Measurements from ENCODE around the gene SERPINE3. TPM values are rescaled to one million over a fixed set of nuclear protein-coding genes. Genes with fewer than 3 reads are reported as not detected.

The SERPINE3 gene
- polyA plus RNA-seq, 3 donors: not detected

- Histone ChIP-seq H3K9ac (ENCODE audit: insufficient read depth, low read length, poor library complexity, severe bottlenecking) (no peak overlapping the region), H2AFZ (ENCODE audit: insufficient read depth, low read depth, low read length, poor library complexity, severe bottlenecking) (no peak overlapping the region), H3K4me1 (ENCODE audit: control insufficient read depth in 1 of 2, insufficient read depth in 2 of 2, low read length in 2 of 2) (no peaks in the 10 kb centered on the region), H3K79me2 (ENCODE audit: insufficient read depth, low read length) (no peaks in the 10 kb centered on the region), H3K4me2 (replicated peaks; ENCODE audit: extremely low read depth, low read length, poor library complexity, severe bottlenecking) (no peak overlapping the region), H3K4me3 (replicated peaks in 1 of 3; ENCODE audit: low read depth in 2 of 3, low read length in 3 of 3) (no peak overlapping the region), H3K36me3 (replicated peaks in 1 of 2; ENCODE audit: control insufficient read depth in 1 of 2, insufficient read depth in 2 of 2, low read length in 2 of 2) (peaks cover 76 to 95% of the 10 kb centered on the region in 2 donors), H3K27ac (ENCODE audit: low read depth in 1 of 2, low read length in 2 of 2) (no peak overlapping the region), H3K27me3 (ENCODE audit: control insufficient read depth in 2 of 2, insufficient read depth in 2 of 2, low read length in 2 of 2) (no peaks in the 10 kb centered on the region), H3K9me3 (replicated peaks in 1 of 2; ENCODE audit: control insufficient read depth in 1 of 2, insufficient read depth in 1 of 2, low read length in 2 of 2) (no peaks in the 10 kb centered on the region), H4K20me1 (ENCODE audit: insufficient read depth, low read length) (peaks cover 6% of the 10 kb centered on the region)
- no peak for TF ChIP-seq CTCF (IDR thresholded peaks at IDR 0.05)
- Mint-ChIP-seq H3K4me3 (no peak overlapping the region), H3K36me3 (peaks cover 55 to 60% of the 10 kb centered on the region in 2 donors), H3K4me1 (no peaks in the 10 kb centered on the region), H3K9me3 (no peaks in the 10 kb centered on the region), H3K27me3 (ENCODE audit: low read depth in 3 of 3) (no peaks in the 10 kb centered on the region), H3K27ac (peak overlapping the region in 1 of 7 donors; percentile 20)
- intact Hi-C loops (cut with micrococcal nuclease): no loop called here
- WGBS (ENCODE audit: insufficient coverage): no CpG with 5 or more reads among the region's 4 CpGs
- no peak for DNase-seq
Measured at GRCh38 chr13:51380269-51380668, 40.8 kb downstream of the SERPINE3 start.

GRCh38 chr13:51385114-51385513, 45.6 kb downstream of the SERPINE3 start:
- WGBS (ENCODE audit: insufficient coverage): no CpG with 5 or more reads among the region's 2 CpGs
- Histone ChIP-seq H3K4me2 (replicated peaks; ENCODE audit: extremely low read depth, low read length, poor library complexity, severe bottlenecking) (no peak overlapping the region), H3K9me3 (replicated peaks in 1 of 2; ENCODE audit: control insufficient read depth in 1 of 2, insufficient read depth in 1 of 2, low read length in 2 of 2) (no peaks in the 10 kb centered on the region), H3K36me3 (replicated peaks in 1 of 2; ENCODE audit: control insufficient read depth in 1 of 2, insufficient read depth in 2 of 2, low read length in 2 of 2) (peaks cover 49 to 83% of the 10 kb centered on the region in 2 donors), H3K4me1 (ENCODE audit: control insufficient read depth in 1 of 2, insufficient read depth in 2 of 2, low read length in 2 of 2) (no peaks in the 10 kb centered on the region), H3K79me2 (ENCODE audit: insufficient read depth, low read length) (no peaks in the 10 kb centered on the region), H3K9ac (ENCODE audit: insufficient read depth, low read length, poor library complexity, severe bottlenecking) (no peak overlapping the region), H2AFZ (ENCODE audit: insufficient read depth, low read depth, low read length, poor library complexity, severe bottlenecking) (no peak overlapping the region), H3K4me3 (replicated peaks in 1 of 3; ENCODE audit: low read depth in 2 of 3, low read length in 3 of 3) (no peak overlapping the region), H3K27ac (ENCODE audit: low read depth in 1 of 2, low read length in 2 of 2) (no peak overlapping the region), H4K20me1 (ENCODE audit: insufficient read depth, low read length) (peaks cover 23% of the 10 kb centered on the region), H3K27me3 (ENCODE audit: control insufficient read depth in 2 of 2, insufficient read depth in 2 of 2, low read length in 2 of 2) (no peaks in the 10 kb centered on the region)
- Mint-ChIP-seq H3K4me3 (no peak overlapping the region), H3K9me3 (no peaks in the 10 kb centered on the region), H3K4me1 (no peaks in the 10 kb centered on the region), H3K27me3 (ENCODE audit: low read depth in 3 of 3) (no peaks in the 10 kb centered on the region), H3K27ac (no peak overlapping the region), H3K36me3 (peaks cover 37 to 44% of the 10 kb centered on the region in 2 donors)
- TF ChIP-seq CTCF (IDR thresholded peaks at IDR 0.05): no peak
- DNase-seq: no peak
- intact Hi-C loops (cut with micrococcal nuclease): no loop called here

Data from CD14-positive monocyte (primary cell).